BJ (cell line): ENCODE data around the gene RIMKLA. TPM values are rescaled to one million over a fixed set of nuclear protein-coding genes. Genes with fewer than 3 reads are reported as not detected.

Source experiments
- CTCF ChIA-PET: fragments of 350-600 bp; formaldehyde crosslinking; extraction: SDS; loops from one replicate; lab custom pipeline; 2021; ENCODE audit warnings: antibody characterized with exemption, inconsistent platforms; lab: Yijun Ruan, JAX
- POLR2A ChIA-PET: fragments of 300-600 bp; sonication (Branson Sonifier 250); formaldehyde crosslinking; extraction: SDS; loops from one replicate; lab custom pipeline; 2021; ENCODE audit warnings: antibody characterized with exemption; lab: Charles Lee
- DNase-seq: peaks from one replicate; pipeline ENCODE4 v3.0.0-alpha.2; 2011; ENCODE audit warnings: low read depth
- H3K27me3 ChIP-seq: 2 replicates; pipeline ENCODE4 v1.6.0; 2011; ENCODE audit warnings: low read length; ENCODE audit not compliant: control insufficient read depth, insufficient read depth
- H3K36me3 ChIP-seq: 2 replicates; pipeline ENCODE4 v1.5.1; 2011; ENCODE audit warnings: low read length; ENCODE audit not compliant: control insufficient read depth, insufficient read depth
- H3K4me3 ChIP-seq: 2 replicates; pipeline ENCODE4 v1.5.1; 2011; ENCODE audit warnings: low read depth, mild to moderate bottlenecking, control low read depth, low read length
- polyA plus RNA-seq: library from polyadenylated mRNA; depleted of rRNA; stranded (reverse); fragments of >200 nt; gene quantifications from 2 replicates; pipeline ENCODE4 v1.2.3, GENCODE V29; 2011
- TF ChIP-seq, protein P1 (sequence below): IDR thresholded peaks from 2 replicates; pipeline ENCODE4 v1.5.1; 2011; ENCODE audit warnings: low read depth, mild to moderate bottlenecking, control low read depth, inconsistent platforms, low read length, moderate library complexity; ENCODE audit not compliant: insufficient read depth

RIMKLA gene
- polyA plus RNA-seq, 1 experiment: 0.02 TPM

DNA sequence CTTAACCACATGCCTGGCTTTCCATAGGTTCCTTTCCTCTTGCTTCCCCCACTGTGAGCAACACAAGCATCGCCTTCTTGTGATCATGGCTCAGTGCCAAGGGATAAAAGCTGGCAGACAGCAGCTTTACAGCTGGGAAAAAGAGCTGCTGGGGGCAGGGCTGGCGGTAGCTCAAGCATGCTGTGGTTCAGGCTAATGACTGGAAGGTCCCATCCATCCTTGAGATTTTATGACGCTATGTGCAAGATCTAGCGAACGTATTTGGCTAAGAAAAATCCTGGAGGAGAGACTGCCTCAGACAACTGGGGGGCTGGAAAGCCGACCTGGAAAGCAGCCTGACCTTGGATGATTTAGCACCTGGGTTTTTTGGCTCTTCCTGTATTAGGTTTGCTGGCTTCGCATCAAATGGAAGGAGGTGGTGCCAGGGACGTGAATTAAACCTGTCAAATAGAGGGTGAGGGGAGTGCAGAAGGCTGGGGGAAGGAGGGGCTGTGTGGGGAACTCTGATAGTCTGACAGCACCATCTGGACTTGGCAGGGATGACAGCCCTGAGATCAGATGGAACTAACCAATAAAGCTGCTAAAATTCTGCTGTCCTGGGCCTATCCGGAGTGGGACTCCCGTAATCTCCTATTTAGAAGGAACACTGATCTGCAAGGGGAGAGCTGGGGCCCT lies 40.5 kb downstream of the RIMKLA start:
- ChIA-PET CTCF (no interaction called here), POLR2A (no interaction called here)
- DNase-seq: peak; percentile 19
- peaks cover 7% of the 10 kb centered on the region for H3K27me3 ChIP-seq
- H3K36me3 ChIP-seq: no peaks in the 10 kb centered on the region
- H3K4me3 ChIP-seq: no peak overlapping the region
- TF ChIP-seq, protein P1, sequence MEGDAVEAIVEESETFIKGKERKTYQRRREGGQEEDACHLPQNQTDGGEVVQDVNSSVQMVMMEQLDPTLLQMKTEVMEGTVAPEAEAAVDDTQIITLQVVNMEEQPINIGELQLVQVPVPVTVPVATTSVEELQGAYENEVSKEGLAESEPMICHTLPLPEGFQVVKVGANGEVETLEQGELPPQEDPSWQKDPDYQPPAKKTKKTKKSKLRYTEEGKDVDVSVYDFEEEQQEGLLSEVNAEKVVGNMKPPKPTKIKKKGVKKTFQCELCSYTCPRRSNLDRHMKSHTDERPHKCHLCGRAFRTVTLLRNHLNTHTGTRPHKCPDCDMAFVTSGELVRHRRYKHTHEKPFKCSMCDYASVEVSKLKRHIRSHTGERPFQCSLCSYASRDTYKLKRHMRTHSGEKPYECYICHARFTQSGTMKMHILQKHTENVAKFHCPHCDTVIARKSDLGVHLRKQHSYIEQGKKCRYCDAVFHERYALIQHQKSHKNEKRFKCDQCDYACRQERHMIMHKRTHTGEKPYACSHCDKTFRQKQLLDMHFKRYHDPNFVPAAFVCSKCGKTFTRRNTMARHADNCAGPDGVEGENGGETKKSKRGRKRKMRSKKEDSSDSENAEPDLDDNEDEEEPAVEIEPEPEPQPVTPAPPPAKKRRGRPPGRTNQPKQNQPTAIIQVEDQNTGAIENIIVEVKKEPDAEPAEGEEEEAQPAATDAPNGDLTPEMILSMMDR: no peak

GRCh38 chr1:42422737-42423136 lies 42.1 kb downstream of the RIMKLA start:
- TF ChIP-seq, protein P1: no peak
- H3K36me3 ChIP-seq: no peaks in the 10 kb centered on the region
- H3K4me3 ChIP-seq: no peak overlapping the region
- DNase-seq: no peak
- POLR2A ChIA-PET: no interaction called here
- H3K27me3 ChIP-seq: peaks cover 6% of the 10 kb centered on the region
- CTCF ChIA-PET: no interaction called here

GRCh38 chr1:42423681-42424080 lies 43.1 kb downstream of the RIMKLA start:
- DNase-seq: no peak
- ChIA-PET POLR2A (no interaction called here), CTCF (interaction anchor here (1.1 kb wide), 1 partner anchor 13 kb away, joined by 3 read pairs; no protein-coding TSS in a partner anchor)
- no peaks in the 10 kb centered on the region for H3K36me3 ChIP-seq
- TF ChIP-seq, protein P1: no peak
- no peak overlapping the region for H3K4me3 ChIP-seq
- peaks cover 6% of the 10 kb centered on the region for H3K27me3 ChIP-seq

GRCh38 chr1:42424201-42424600 lies 43.6 kb downstream of the RIMKLA start:
- ChIA-PET CTCF (interaction anchor here (1.1 kb wide), 1 partner anchor 12 kb away, joined by 3 read pairs; no protein-coding TSS in a partner anchor), POLR2A (no interaction called here)
- Histone ChIP-seq H3K4me3 (no peak overlapping the region), H3K36me3 (no peaks in the 10 kb centered on the region), H3K27me3 (peaks cover 6% of the 10 kb centered on the region)
- DNase-seq: no peak
- TF ChIP-seq, protein P1: no peak

GRCh38 chr1:42427240-42427639 lies 46.6 kb downstream of the RIMKLA start:
- Histone ChIP-seq H3K27me3 (peaks cover 4% of the 10 kb centered on the region; the same call in 1 of the 2 replicates), H3K4me3 (no peak overlapping the region), H3K36me3 (no peaks in the 10 kb centered on the region)
- TF ChIP-seq, protein P1: no peak
- CTCF ChIA-PET: no interaction called here
- POLR2A ChIA-PET: no interaction called here
- DNase-seq: no peak
